Lung (tissue), 12 donors: Measurements from ENCODE around the gene CRTC1. TPM values are rescaled to one million over a fixed set of nuclear protein-coding genes. Genes with fewer than 3 reads are reported as not detected.

ENCODE experiments used
- ATAC-seq: fragments of 200-7000 bp; cut with Tn5 transposase; one replicate; pipeline ENCODE4 v1.9.1; 2020; ENCODE audit warnings: moderate number of reproducible peaks; ENCODE audit not compliant: insufficient read depth, low FRiP score
- DNase-seq, 3 donors: peaks; one replicate each; pipeline ENCODE4 v3.0.0-alpha.2; 2013 to 2017
- H3K27ac ChIP-seq, 2 donors: one replicate each; pipeline ENCODE4 v1.5.1; 2013; ENCODE audit warnings: mild to moderate bottlenecking in 2 of 2, moderate library complexity in 2 of 2, control low read depth in 1 of 2, inconsistent platforms in 1 of 2, low read depth in 1 of 2, low read length in 1 of 2
- H3K27me3 ChIP-seq, 3 donors: one replicate each; pipeline ENCODE4 v1.5.1; 2013; ENCODE audit warnings: low read length in 2 of 3; ENCODE audit not compliant: control insufficient read depth in 3 of 3, insufficient read depth in 3 of 3
- H3K36me3 ChIP-seq, 4 donors: one replicate each; pipeline ENCODE4 v1.5.1; 2013; ENCODE audit warnings: low read length in 4 of 4, mild to moderate bottlenecking in 1 of 4, moderate library complexity in 1 of 4; ENCODE audit not compliant: control insufficient read depth in 4 of 4, insufficient read depth in 4 of 4
- H3K4me1 ChIP-seq, 5 donors: one replicate each; pipeline ENCODE4 v1.5.1; 2013; ENCODE audit warnings: low read length in 5 of 5, mild to moderate bottlenecking in 2 of 5, moderate library complexity in 1 of 5; ENCODE audit not compliant: control insufficient read depth in 5 of 5, insufficient read depth in 5 of 5
- H3K4me3 ChIP-seq: one replicate; pipeline ENCODE4 v1.5.1; 2013; ENCODE audit warnings: mild to moderate bottlenecking, control low read depth, moderate library complexity
- H3K9ac ChIP-seq, 2 donors: one replicate each; pipeline ENCODE4 v1.5.1; 2013; ENCODE audit warnings: low read length in 2 of 2, control low read depth in 1 of 2; ENCODE audit not compliant: insufficient read depth in 1 of 2
- H3K9me3 ChIP-seq, 4 donors: one replicate each; pipeline ENCODE4 v1.5.1; 2013; ENCODE audit warnings: low read length in 3 of 4, mild to moderate bottlenecking in 1 of 4, moderate library complexity in 1 of 4; ENCODE audit not compliant: control insufficient read depth in 4 of 4, insufficient read depth in 3 of 4
- CTCF ChIP-seq: IDR thresholded peaks from 2 replicates; pipeline ENCODE4 v1.5.1; 2012; ENCODE audit warnings: mild to moderate bottlenecking; ENCODE audit errors: control extremely low read depth, extremely low read depth
- WGBS, 2 donors: extraction: QIAGEN DNeasy Blood & Tissue Kit; methylation state at CpG; one replicate each; pipeline ENCODE4 v1.1.7; 2013; 5-methylcytosine and 5-hydroxymethylcytosine counted together
- polyA plus RNA-seq, 2 donors: library from polyadenylated mRNA; stranded (reverse); fragments of 200-250 nt; gene quantifications; one replicate each; pipeline ENCODE4 v1.2.1, GENCODE V29; 2013
- total RNA-seq, 2 donors: library from RNA; depleted of rRNA in 1 of 2; stranded (reverse); fragments of >200 nt in 1 of 2; gene quantifications; one replicate each; pipeline ENCODE4 v1.2.1, GENCODE V29; 2014 to 2021
- donor health status: control.
- donor health status: control.
- donor health status: Bipolar disorder and iron deficiency.
- donor health status: healthy.
- donor health status: DM: yes; HTN: yes; CAD: no.

CRTC1 gene
- total and polyA plus RNA-seq, 4 donors: 4.2 to 16.0 (median 7.3) TPM

DNA sequence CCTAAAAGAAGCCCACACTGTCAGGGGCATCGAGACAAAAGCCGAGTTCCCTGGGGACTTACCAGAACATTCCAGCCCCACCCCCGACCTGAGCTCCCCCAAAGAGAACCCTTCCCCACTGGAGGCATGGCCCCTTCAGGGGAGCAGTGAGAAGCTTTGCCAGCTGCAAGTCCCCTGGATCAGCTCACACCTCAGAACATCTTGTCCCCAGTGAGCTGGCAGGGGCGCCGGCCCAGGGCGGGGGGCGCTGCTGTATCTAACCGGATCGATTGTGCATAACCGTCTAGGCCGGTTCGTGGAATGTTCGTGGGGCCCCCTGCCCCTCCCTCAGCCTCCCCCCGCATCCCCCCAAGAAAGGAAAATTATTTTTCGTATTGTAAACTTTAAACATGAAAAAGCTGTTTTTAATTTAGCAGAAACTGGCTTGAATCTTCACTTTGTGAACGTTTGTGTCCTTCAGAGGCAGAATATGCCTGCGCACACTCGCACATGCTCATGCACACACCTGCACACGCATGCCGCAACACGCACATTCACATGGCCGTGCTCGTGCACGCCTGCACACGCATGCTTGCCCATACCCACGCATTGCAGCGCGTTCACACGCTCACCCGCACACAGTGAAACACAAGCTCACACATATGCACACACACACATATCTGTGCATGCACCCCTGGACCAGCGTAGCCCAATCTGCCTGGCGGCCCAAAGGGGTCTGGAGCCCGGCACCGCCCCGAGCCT lies 12.0 kb upstream of the CRTC1 start:
- 88 to 89% methylated on average over 35 of the region's 35 CpGs for WGBS, 2 donors
- peaks cover 0 to 36% (median 0%) of the 10 kb centered on the region in 4 donors for H3K36me3 ChIP-seq
- ATAC-seq: no peak
- H3K9me3 ChIP-seq: peaks cover 0 to 6% (median 0%) of the 10 kb centered on the region in 4 donors
- DNase-seq: no peak
- H3K9ac ChIP-seq: no peak overlapping the region
- no peak for TF ChIP-seq CTCF
- H3K4me3 ChIP-seq: no peak overlapping the region
- H3K4me1 ChIP-seq: peaks cover 0 to 14% (median 2%) of the 10 kb centered on the region in 5 donors
- no peaks in the 10 kb centered on the region for H3K27me3 ChIP-seq
- no peak overlapping the region for H3K27ac ChIP-seq

- 81 to 90% methylated on average over 21 to 24 of the region's 24 CpGs for WGBS, 2 donors
- ATAC-seq (no peak), DNase-seq (no peak)
- H3K4me1 ChIP-seq: peaks cover 0 to 14% (median 2%) of the 10 kb centered on the region in 5 donors
- no peak for TF ChIP-seq CTCF
- peaks cover 0 to 34% (median 0%) of the 10 kb centered on the region in 4 donors for H3K36me3 ChIP-seq
- H3K4me3 ChIP-seq: no peak overlapping the region
- peaks cover 0 to 6% (median 0%) of the 10 kb centered on the region in 4 donors for H3K9me3 ChIP-seq
- no peak overlapping the region for H3K9ac ChIP-seq
- peak overlapping the region in 1 of 2 donors; percentile 7 for H3K27ac ChIP-seq
- H3K27me3 ChIP-seq: no peaks in the 10 kb centered on the region
Measured at GRCh38 chr19:18672044-18672451, 11.4 kb upstream of the CRTC1 start.

DNA sequence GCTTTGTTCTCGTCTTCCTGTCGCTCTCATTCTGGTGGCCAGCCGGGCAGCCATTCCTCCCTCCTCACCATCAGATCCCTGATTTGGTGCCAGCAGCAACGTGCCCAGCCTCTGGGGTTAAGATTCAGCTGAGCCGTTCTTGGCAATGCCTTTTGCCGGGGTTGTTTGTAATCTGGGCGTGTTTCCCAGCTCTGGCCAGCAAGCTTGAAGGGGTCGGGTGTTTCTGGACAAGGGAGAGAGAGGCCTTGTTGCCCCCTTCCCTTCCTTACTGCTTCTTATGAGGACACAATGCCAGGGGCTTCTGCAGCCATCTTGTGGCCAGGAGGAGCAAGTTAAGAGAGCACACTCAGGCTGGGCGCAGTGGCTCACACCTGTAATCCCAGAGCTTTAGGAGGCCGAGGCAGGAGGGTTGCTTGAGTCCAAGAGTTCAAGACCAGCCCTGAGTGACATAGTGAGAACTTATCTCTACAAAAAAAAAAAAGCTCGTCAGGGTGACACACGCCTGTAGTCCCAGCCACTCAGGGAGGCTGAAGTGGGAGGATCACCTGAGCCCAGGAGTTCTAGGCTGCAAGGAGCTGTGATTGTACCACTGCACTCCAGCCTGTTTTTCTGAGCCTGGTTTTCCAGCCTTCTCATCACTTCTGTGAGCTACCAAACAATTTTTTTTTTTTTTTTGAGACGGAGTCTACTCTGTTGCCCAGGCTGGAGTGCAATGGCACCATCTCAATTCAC lies 10.7 kb upstream of the CRTC1 start:
- no peak overlapping the region for H3K9ac ChIP-seq
- WGBS, 2 donors: 63 to 82% methylated on average over 13 of the region's 13 CpGs
- no peak overlapping the region for H3K4me3 ChIP-seq
- no peak for TF ChIP-seq CTCF
- peaks cover 0 to 29% (median 0%) of the 10 kb centered on the region in 4 donors for H3K36me3 ChIP-seq
- H3K9me3 ChIP-seq: peaks cover 0 to 6% (median 0%) of the 10 kb centered on the region in 4 donors
- H3K27ac ChIP-seq: peak overlapping the region in 1 of 2 donors; percentile 7
- DNase-seq: peak; percentile 52 to 65 (median 58)
- H3K27me3 ChIP-seq: no peaks in the 10 kb centered on the region
- peaks cover 0 to 14% (median 2%) of the 10 kb centered on the region in 5 donors for H3K4me1 ChIP-seq
- no peak for ATAC-seq
